ENCODE results near the gene PES1. TPM values are rescaled to one million over a fixed set of nuclear protein-coding genes. Genes with fewer than 3 reads are reported as not detected.
A peak's percentile ranks its signal among the peaks of the same experiment; 100 is the strongest.
"Not testable (repeated sequence)": the region's sequence is repeated elsewhere in the genome, so short reads cannot be mapped to it uniquely, and the experiment has no call there.

The PES1 gene
- total RNA-seq, 1 experiment from 2014 or later, result 200 TPM

DNA sequence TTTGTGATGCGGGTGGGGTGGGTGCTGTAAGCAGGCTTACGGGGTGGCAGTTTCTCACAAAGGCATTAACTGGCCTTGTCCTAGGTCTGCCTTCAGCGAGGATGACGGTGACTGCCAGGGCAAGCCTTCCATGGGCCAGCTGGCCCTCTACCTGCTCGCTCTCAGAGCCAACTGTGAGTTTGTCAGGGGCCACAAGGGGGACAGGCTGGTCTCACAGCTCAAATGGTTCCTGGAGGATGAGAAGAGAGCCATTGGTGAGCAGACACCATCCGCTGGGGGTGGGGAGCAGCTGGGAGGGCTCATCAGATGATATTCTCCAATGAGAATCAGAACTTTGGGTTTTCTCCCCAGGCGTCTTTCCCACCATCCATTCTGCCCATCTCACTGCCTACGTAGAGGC, 21.1 kb upstream of the PES1 start:
- no peak for DNase-seq (ENCODE audit: low read depth, low spot score)
- in situ Hi-C loops (cut with HindIII; ENCODE audit: low pct_unique_long_range_greater_than_20kb, low sequenced_read_pairs), result no loop called here

DNA sequence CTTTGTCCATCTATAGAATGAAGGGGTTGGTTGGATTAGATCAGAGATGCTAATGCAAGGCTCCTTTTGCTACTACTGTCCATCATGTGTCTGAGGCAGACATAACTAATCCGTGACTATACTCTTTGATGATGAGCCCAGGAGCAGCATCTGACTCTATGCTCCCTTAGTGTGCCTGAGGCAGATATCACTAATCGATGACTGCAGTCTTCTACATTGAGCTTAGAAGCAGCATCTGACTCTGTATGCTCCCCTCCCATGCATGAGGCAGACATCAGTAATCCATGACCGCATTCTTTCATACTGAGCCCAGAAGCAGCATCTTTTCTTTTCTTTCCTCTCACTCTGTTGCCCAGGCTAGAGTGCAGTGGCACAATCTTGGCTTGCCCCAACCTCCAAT, 19.5 kb upstream of the PES1 start:
- DNase-seq (ENCODE audit: low read depth, low spot score), result no peak
- in situ Hi-C loops (cut with HindIII; ENCODE audit: low pct_unique_long_range_greater_than_20kb, low sequenced_read_pairs), result no loop called here

- DNase-seq (ENCODE audit: low read depth, low spot score), result no peak
- in situ Hi-C loops (cut with HindIII; ENCODE audit: low pct_unique_long_range_greater_than_20kb, low sequenced_read_pairs), result no loop called here
These were observed 18.6 kb upstream of the PES1 start for GRCh38 chr22:30610299-30610698.

GRCh38 chr22:30609260-30610185, 17.8 kb upstream of the PES1 start:
- no peak for DNase-seq (ENCODE audit: low read depth, low spot score)
- in situ Hi-C loops (cut with HindIII; ENCODE audit: low pct_unique_long_range_greater_than_20kb, low sequenced_read_pairs), result no loop called here

DNA sequence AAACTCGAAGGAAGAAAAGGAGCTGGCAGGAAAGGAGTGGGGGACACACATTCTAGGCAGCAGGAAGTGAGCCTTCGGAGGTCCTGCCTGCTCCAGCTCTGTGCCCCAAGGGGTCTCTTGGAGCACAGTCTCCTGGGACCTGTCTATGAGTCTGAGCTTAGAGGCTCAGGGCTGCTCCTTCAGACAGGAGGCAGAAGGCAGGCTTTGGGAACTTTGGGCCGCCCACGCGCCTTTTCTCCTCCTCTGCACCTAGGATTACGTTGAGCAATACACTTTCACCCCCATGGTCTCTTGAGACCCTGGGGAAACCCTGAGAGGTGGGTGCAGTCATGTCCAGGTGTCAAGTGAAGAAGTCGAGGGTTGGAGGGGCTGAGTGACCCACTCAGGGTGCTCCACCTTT, 16.2 kb upstream of the PES1 start:
- DNase-seq (ENCODE audit: low read depth, low spot score), result no peak
- in situ Hi-C loops (cut with HindIII; ENCODE audit: low pct_unique_long_range_greater_than_20kb, low sequenced_read_pairs), result no loop called here

DNA sequence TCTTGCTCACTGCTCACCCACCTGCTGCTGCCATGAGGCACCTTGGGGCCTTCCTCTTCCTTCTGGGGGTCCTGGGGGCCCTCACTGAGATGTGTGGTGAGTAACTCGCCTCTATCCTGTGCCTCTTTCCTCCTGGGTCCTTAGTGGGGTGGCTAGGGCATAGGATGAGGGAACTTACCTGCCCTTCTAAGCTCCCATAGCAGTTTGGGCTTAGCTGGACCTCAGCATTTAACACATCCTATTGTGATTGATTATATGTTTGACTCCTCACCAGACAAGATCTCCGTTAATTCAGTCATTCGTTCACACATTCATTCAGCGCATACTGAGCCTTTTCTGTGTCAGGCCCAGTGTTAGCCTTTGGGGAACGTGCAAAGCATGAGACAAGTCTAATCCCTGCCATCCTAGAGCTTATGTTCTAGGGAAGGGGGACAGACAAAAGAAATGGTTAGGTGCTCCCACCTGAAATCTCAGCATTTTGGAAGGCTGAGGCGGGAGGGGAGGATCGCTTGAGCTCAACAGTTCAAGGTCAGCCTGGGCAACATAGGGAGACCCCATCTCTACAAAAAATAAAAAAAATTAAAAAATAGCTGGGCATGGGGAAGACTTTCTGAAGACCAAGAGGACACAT, 15.7 kb upstream of the PES1 start:
- in situ Hi-C loops (cut with HindIII; ENCODE audit: low pct_unique_long_range_greater_than_20kb, low sequenced_read_pairs), result no loop called here
- no peak for DNase-seq (ENCODE audit: low read depth, low spot score)

DNA sequence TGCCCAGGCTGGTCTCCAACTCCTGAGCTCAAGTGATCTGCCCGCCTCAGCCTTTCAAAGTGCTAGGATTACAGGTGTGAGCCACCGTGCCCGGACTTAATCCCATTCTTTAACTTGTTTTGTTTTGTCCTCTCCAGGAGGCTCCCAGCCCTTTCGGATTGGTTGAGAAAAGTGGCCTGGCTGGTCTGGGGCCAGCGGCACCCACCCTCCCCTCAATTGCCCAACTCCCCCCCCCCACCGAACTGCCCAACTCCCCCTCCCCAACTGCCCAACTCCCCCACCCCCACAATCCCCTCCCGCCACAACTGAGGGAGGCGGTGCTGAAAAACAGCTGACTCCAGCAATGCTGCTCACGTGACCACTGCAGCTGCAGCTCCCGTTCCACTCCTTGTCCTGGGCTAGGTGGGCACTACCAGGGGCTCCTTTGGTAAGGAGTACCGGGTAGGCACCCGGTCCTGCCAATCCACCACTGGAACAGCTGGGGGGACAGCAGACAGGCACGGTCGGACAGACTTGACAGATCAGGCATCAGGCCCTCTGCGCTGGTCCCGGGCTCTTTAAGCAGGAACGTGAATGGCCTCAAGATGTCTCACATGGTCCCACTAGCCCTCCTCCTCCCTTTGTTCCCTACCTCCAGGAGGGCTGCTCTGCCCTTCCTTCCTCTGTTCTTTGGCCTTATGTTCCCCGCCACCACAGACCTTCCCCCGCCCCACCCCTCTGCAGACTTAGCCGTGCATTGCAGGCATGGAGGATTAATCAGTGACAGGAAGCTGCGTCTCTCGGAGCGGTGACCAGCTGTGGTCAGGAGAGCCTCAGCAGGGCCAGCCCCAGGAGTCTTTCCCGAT, 15.0 kb upstream of the PES1 start, which contains the start of gene TCN2:
Gene TCN2 (plus strand): TSS at position 720 of the 845 bp plus-strand sequence. CDS start 158 bp downstream, outside the sequence.
- in situ Hi-C loops (cut with HindIII; ENCODE audit: low pct_unique_long_range_greater_than_20kb, low sequenced_read_pairs), result no loop called here
- DNase-seq (ENCODE audit: low read depth, low spot score), result peak; percentile 22

DNA sequence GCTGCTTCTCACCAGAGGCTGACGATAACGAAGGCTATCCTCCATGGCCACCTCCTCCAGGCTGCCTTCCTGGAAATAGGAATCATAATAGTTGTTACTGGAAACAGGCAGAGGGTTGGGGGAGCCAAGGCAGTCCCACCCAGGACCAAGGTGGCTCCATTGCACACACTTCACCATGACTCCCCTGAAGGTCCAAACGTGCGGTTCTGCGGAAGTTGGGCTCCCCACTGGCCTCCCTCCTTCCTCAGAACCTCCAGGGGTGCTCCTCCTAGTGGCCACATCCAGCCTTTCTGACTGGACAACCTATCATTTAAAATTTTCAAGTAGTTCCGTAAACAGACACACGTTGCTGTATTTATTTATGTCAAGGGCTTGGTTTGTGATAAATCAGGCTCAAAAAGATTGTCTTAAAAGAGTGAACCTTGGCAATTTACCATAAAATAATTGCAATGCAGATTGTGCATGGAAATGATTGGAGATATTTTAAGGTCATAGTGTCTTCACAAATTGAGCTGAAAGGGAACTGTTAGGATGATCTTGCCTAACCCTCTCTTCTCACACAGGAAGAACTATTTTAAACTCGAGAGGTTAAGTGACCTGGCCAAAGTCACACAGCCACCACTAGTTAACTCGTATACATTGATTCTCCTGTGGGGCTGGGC, 13.9 kb upstream of the PES1 start:
- in situ Hi-C loops (cut with HindIII; ENCODE audit: low pct_unique_long_range_greater_than_20kb, low sequenced_read_pairs), result no loop called here
- DNase-seq (ENCODE audit: low read depth, low spot score), result peak; percentile 74

DNA sequence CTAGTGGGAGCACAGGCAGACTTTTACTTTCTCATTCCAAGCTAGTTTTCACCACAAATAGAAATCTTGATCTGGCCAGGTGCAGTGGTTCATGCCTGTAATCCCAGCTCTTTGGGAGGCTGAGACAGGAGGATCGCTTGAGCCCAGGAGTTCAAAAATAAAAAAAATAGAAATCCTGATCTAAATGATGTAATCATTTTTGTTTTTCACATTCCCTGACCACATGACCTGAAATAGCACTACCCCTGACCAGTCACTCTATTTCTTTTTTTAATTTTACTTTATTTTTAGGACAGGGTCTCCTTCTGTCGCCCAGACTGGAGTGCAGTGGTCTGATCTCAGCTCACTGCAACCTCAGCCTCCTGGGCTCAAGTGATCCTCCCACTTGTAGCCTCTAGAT, 13.0 kb upstream of the PES1 start:
- in situ Hi-C loops (cut with HindIII; ENCODE audit: low pct_unique_long_range_greater_than_20kb, low sequenced_read_pairs), result no loop called here
- no peak for DNase-seq (ENCODE audit: low read depth, low spot score)

- DNase-seq (ENCODE audit: low read depth, low spot score), result no peak
- in situ Hi-C loops (cut with HindIII; ENCODE audit: low pct_unique_long_range_greater_than_20kb, low sequenced_read_pairs), result no loop called here
These were observed 12.1 kb upstream of the PES1 start for GRCh38 chr22:30603801-30604200.

- peak; percentile 74 for DNase-seq (ENCODE audit: low read depth, low spot score)
- in situ Hi-C loops (cut with HindIII; ENCODE audit: low pct_unique_long_range_greater_than_20kb, low sequenced_read_pairs), result no loop called here
These were observed 10.3 kb upstream of the PES1 start for GRCh38 chr22:30602049-30602448.

DNA sequence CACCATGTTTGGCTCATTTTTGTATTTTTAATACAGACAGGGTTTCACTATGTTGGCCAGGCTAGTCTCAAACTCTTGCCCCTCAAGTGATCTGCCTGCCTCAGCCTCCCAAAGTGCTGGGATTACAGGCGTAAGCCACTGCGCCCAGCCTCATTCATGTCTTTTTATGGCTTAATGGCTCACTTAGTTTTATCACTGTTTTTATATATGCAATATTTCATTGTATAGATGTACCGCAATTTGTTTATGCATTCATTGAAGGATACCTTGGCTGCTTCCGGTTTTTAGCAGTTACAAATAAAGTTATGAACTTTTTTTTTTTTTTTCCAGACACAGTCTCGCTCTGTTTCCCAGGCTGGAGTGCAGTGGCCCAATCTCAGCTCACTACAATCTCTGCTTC, 9.8 kb upstream of the PES1 start:
- DNase-seq (ENCODE audit: low read depth, low spot score), result no peak
- in situ Hi-C loops (cut with HindIII; ENCODE audit: low pct_unique_long_range_greater_than_20kb, low sequenced_read_pairs), result no loop called here

DNA sequence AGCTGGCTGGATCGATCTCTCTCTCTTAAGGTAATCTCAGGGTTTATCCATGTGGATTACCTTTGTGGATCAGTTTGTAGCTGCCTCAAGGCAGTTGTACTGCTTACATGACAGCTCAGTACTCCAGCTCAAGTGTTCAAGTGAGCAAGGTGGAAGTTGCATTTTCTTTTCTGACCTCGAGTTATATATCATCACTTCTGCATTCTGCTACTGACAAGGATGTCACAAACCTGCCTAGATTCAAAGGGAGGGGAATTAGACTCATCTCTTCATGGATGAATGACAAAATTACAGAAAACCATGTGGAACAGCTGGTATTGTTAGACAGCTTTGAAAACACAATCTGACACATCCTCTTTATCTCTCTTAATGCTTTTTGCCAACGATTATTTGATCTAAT, 9.2 kb upstream of the PES1 start:
- in situ Hi-C loops (cut with HindIII; ENCODE audit: low pct_unique_long_range_greater_than_20kb, low sequenced_read_pairs), result no loop called here
- no peak for DNase-seq (ENCODE audit: low read depth, low spot score)

- DNase-seq (ENCODE audit: low read depth, low spot score), result no peak
- in situ Hi-C loops (cut with HindIII; ENCODE audit: low pct_unique_long_range_greater_than_20kb, low sequenced_read_pairs), result no loop called here
These were observed 7.3 kb upstream of the PES1 start for GRCh38 chr22:30598986-30599385.

GRCh38 chr22:30596886-30597285, 5.2 kb upstream of the PES1 start:
- in situ Hi-C loops (cut with HindIII; ENCODE audit: low pct_unique_long_range_greater_than_20kb, low sequenced_read_pairs), result no loop called here
- DNase-seq (ENCODE audit: low read depth, low spot score), result no peak

- in situ Hi-C loops (cut with HindIII; ENCODE audit: low pct_unique_long_range_greater_than_20kb, low sequenced_read_pairs), result no loop called here
- DNase-seq (ENCODE audit: low read depth, low spot score), result no peak
These were observed 4.5 kb upstream of the PES1 start for GRCh38 chr22:30596199-30596598.

- in situ Hi-C loops (cut with HindIII; ENCODE audit: low pct_unique_long_range_greater_than_20kb, low sequenced_read_pairs); DNase-seq (ENCODE audit: low read depth, low spot score): not testable (repeated sequence)
These were observed 627 bp upstream of the PES1 start for GRCh38 chr22:30592360-30592713.

DNA sequence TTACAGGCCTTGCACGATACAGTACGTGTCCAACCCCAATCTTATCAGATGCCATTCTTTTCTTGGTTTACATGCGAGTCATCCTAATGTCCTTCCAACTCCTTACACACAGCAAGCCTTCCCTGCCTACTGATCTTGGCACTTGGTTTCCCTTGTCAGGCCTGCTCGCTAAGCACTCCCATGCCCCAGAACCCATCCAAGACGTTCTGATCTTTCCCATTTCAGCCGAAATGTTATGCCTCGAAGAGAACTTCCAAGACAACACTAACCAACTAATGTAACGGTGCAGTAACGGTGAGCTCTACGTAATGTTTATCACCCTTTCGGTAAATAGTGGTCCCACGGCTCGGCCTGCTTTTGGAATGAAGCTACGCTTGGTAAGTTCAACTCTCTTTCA, 521 bp downstream of the PES1 start:
- DNase-seq (ENCODE audit: low read depth, low spot score), result no peak
- in situ Hi-C loops (cut with HindIII; ENCODE audit: low pct_unique_long_range_greater_than_20kb, low sequenced_read_pairs), result no loop called here
